ENCODE results near the gene SMAD3. TPM values are rescaled to one million over a fixed set of nuclear protein-coding genes. Genes with fewer than 3 reads are reported as not detected.

SMAD3 gene
- total and polyA plus RNA-seq, 2 of the 8 experiments (the other 6 are each of a cell fraction or from before 2014, with no cell fraction given): 10.1 to 12.4 TPM

- Histone ChIP-seq H3K4ac (replicated peaks; ENCODE audit: insufficient read length, low read depth, low read length) (no peak overlapping the region), H2BK5ac (ENCODE audit: low read depth, low read length) (no peak overlapping the region), H3K23ac (ENCODE audit: insufficient read length) (no peak overlapping the region), H2BK20ac (ENCODE audit: low read length) (no peak overlapping the region), H3K56ac (replicated peaks; ENCODE audit: insufficient read length, low read depth, low read length) (no peak overlapping the region), H3K79me2 (ENCODE audit: control insufficient read depth in 1 of 2, insufficient read depth in 2 of 2, low read length in 2 of 2) (0 out of 4 replicates have a peak, but pooled peaks cover 0 to 4% of the 10 kb centered on the region in 2 experiments), H2AFZ (ENCODE audit: low read length) (no peak overlapping the region), H4K5ac (ENCODE audit: insufficient read length, low read depth, low read length) (no peak overlapping the region), H4K8ac (ENCODE audit: extremely low read depth, insufficient read depth, low read length) (no peak overlapping the region), H2BK120ac (replicated peaks; ENCODE audit: low read depth, low read length) (no peak overlapping the region), H4K20me1 (replicated peaks in 1 of 2; ENCODE audit: control insufficient read depth in 1 of 2, insufficient read depth in 2 of 2, low read length in 2 of 2) (peaks cover 0 to 2% of the 10 kb centered on the region in 2 experiments), H3K9me3 (ENCODE audit: insufficient read depth in 2 of 2, low read depth in 1 of 2, low read length in 1 of 2) (peaks cover 0 to 9% of the 10 kb centered on the region in 2 experiments; a peak in 3 of 4 replicates), H3K4me3 (ENCODE audit: extremely low read depth in 1 of 4, insufficient read depth in 2 of 4, low read depth in 3 of 4, low read length in 4 of 4) (no peak overlapping the region), H3K4me2 (ENCODE audit: insufficient read depth in 1 of 2, low read depth in 2 of 2, low read length in 2 of 2) (no peak overlapping the region), H3K36me3 (ENCODE audit: control insufficient read depth in 2 of 4, insufficient read depth in 4 of 4, low read length in 3 of 4) (no peaks in the 10 kb centered on the region), H2BK12ac (ENCODE audit: low read depth, low read length) (no peak overlapping the region), H3K9ac (replicated peaks in 1 of 4; ENCODE audit: extremely low read depth in 1 of 4, low read depth in 3 of 4, low read length in 3 of 4) (no peak overlapping the region), H3K23me2 (ENCODE audit: low read depth, low read length) (no peaks in the 10 kb centered on the region), H4K91ac (replicated peaks; ENCODE audit: insufficient read length, low read length) (no peak overlapping the region), H2BK15ac (ENCODE audit: low read length) (no peak overlapping the region), H2AK5ac (ENCODE audit: low read depth, low read length) (no peak overlapping the region), H3K27me3 (replicated peaks in 1 of 4; ENCODE audit: control insufficient read depth in 3 of 4, extremely low read depth in 1 of 4, insufficient read depth in 3 of 4, low read length in 3 of 4) (no peaks in the 10 kb centered on the region), H3K27ac (ENCODE audit: low read depth, low read length) (no peak overlapping the region), H3K18ac (ENCODE audit: extremely low read depth, low read length) (no peak overlapping the region), H3K79me1 (ENCODE audit: low read depth, low read length) (no peaks in the 10 kb centered on the region), H3K4me1 (replicated peaks in 1 of 4; ENCODE audit: control insufficient read depth in 3 of 4, insufficient read depth in 4 of 4, low read length in 3 of 4) (no peaks in the 10 kb centered on the region), H3K14ac (ENCODE audit: insufficient read length) (no peak overlapping the region)
- CTCF ChIA-PET (ENCODE audit: partially characterized antibody): interaction anchor here (1.0 kb wide), 1 partner anchor 705 kb away, joined by 4 read pairs; no protein-coding TSS in a partner anchor
- FAIRE-seq (no peak), DNase-seq (ENCODE audit: low read depth in 1 of 2, low spot score in 2 of 2) (no peak)
- POLR2A ChIA-PET (ENCODE audit: partially characterized antibody): no interaction called here
- no peak for TF ChIP-seq TAF7 (optimal IDR thresholded peaks at IDR 0.05; ENCODE audit: borderline replicate concordance, low read depth, low read length)
- TF ChIP-seq RAD21 (IDR thresholded peaks at IDR 0.05 in 1 of 2, conservative IDR thresholded peaks at IDR 0.05 in 1 of 2; ENCODE audit: low read depth in 2 of 2, low read length in 2 of 2): no peak
- TF ChIP-seq ASH2L (IDR thresholded peaks at IDR 0.05; ENCODE audit: low read length): no peak
- no peak for TF ChIP-seq CBX8 (IDR thresholded peaks at IDR 0.05; ENCODE audit: borderline replicate concordance, low read depth, low read length)
- no peak for TF ChIP-seq TEAD4 (IDR thresholded peaks at IDR 0.05; ENCODE audit: low read depth, low read length)
- no peak for TF ChIP-seq SIRT6 (IDR thresholded peaks at IDR 0.05; ENCODE audit: low read length)
- no peak for TF ChIP-seq BRCA1 (IDR thresholded peaks at IDR 0.05; ENCODE audit: low read depth, low read length)
- TF ChIP-seq, protein P1, sequence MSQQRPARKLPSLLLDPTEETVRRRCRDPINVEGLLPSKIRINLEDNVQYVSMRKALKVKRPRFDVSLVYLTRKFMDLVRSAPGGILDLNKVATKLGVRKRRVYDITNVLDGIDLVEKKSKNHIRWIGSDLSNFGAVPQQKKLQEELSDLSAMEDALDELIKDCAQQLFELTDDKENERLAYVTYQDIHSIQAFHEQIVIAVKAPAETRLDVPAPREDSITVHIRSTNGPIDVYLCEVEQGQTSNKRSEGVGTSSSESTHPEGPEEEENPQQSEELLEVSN (IDR thresholded peaks at IDR 0.05): no peak
- TF ChIP-seq SAP30 (IDR thresholded peaks at IDR 0.05; ENCODE audit: insufficient read depth, insufficient replicate concordance, low read length): no peak
- no peak for TF ChIP-seq SIX5 (IDR thresholded peaks at IDR 0.05; ENCODE audit: low read depth, low read length)
- WGBS, 2 experiments (ENCODE audit: extremely low coverage in 1 of 2, insufficient coverage in 1 of 2, insufficient read length in 1 of 2, insufficient replicate concordance in 2 of 2, low coverage in 1 of 2, low lambda C conversion rate in 2 of 2, missing lambda C conversion rate in 1 of 2): 68% methylated on average over 1 of the region's 1 CpG; no CpG with 5 or more reads in 1 of the 2 experiments
Measured at GRCh38 chr15:67115586-67115969, 50.2 kb downstream of the SMAD3 start.

Data from H1 (cell line).